Neutrophil (primary cell): ENCODE measurements around the gene SLC39A3.

Experiments used
- H3K27ac ChIP-seq: fragments of 200-600 bp; sonication (generic); 2 replicates; pipeline ENCODE4 v1.5.1; 2016; ENCODE audit warnings: mild to moderate bottlenecking, moderate library complexity
- H3K27me3 ChIP-seq: fragments of 200-600 bp; sonication (generic); 2 replicates; pipeline ENCODE4 v1.6.0; 2016; ENCODE audit warnings: mild to moderate bottlenecking
- H3K36me3 ChIP-seq: fragments of 200-600 bp; sonication (generic); 2 replicates; pipeline ENCODE4 v1.5.1; 2017
- H3K4me1 ChIP-seq, 2 experiments: fragments of 200-600 bp in 1 of 2; sonication (generic) in 1 of 2; 1 replicate in 1 of 2; 2 replicates in 1 of 2; pipeline versions ENCODE4 v1.5.1 to v1.6.1; 2013 to 2016; ENCODE audit warnings: low read depth in 1 of 2, low read length in 1 of 2, mild to moderate bottlenecking in 1 of 2, moderate library complexity in 1 of 2; ENCODE audit not compliant: control insufficient read depth in 1 of 2, insufficient read depth in 1 of 2
- H3K4me3 ChIP-seq, 2 experiments: fragments of 200-600 bp in 1 of 2; sonication (generic) in 1 of 2; 1 replicate in 1 of 2; 2 replicates in 1 of 2; pipeline ENCODE4 v1.5.1; 2013 to 2016; ENCODE audit warnings: low read depth in 1 of 2, low read length in 1 of 2, mild to moderate bottlenecking in 1 of 2, moderate library complexity in 1 of 2
- H3K9me3 ChIP-seq: fragments of 200-600 bp; sonication (generic); 2 replicates; pipeline ENCODE4 v1.5.1; 2016
- CTCF ChIP-seq: fragments of 200-600 bp; sonication (generic); IDR thresholded peaks from 2 replicates; pipeline ENCODE4 v1.5.1; 2016; ENCODE audit warnings: antibody characterized with exemption

SLC39A3 gene

GRCh38 chr19:2765376-2765775, 25.6 kb upstream of the SLC39A3 start:
- TF ChIP-seq CTCF, result no peak
- Histone ChIP-seq H3K4me3 (no peak overlapping the region), H3K27ac (no peak overlapping the region), H3K9me3 (no peaks in the 10 kb centered on the region), H3K27me3 (no peaks in the 10 kb centered on the region), H3K36me3 (peaks cover 85% of the 10 kb centered on the region), H3K4me1 (peaks cover 5% of the 10 kb centered on the region in 2 experiments)

- no peak for TF ChIP-seq CTCF
- H3K27me3 ChIP-seq, result no peaks in the 10 kb centered on the region
- H3K4me1 ChIP-seq, result peaks cover under 1 to 1% of the 10 kb centered on the region in 2 experiments
- H3K4me3 ChIP-seq, result no peak overlapping the region
- H3K27ac ChIP-seq, result no peak overlapping the region
- H3K36me3 ChIP-seq, result peaks cover 89% of the 10 kb centered on the region
- no peaks in the 10 kb centered on the region for H3K9me3 ChIP-seq
Observed at GRCh38 chr19:2764945-2765344, 25.1 kb upstream of the SLC39A3 start.

GRCh38 chr19:2763687-2764086, 23.9 kb upstream of the SLC39A3 start:
- no peak overlapping the region for H3K4me3 ChIP-seq
- TF ChIP-seq CTCF, result no peak
- H3K27me3 ChIP-seq, result no peaks in the 10 kb centered on the region
- H3K27ac ChIP-seq, result no peak overlapping the region
- H3K9me3 ChIP-seq, result no peaks in the 10 kb centered on the region
- H3K36me3 ChIP-seq, result peaks cover 98% of the 10 kb centered on the region
- no peaks in the 10 kb centered on the region for H3K4me1 ChIP-seq

- H3K4me1 ChIP-seq, result no peaks in the 10 kb centered on the region
- no peak for TF ChIP-seq CTCF
- peaks cover 95% of the 10 kb centered on the region for H3K36me3 ChIP-seq
- no peaks in the 10 kb centered on the region for H3K9me3 ChIP-seq
- H3K4me3 ChIP-seq, result no peak overlapping the region
- no peak overlapping the region for H3K27ac ChIP-seq
- no peaks in the 10 kb centered on the region for H3K27me3 ChIP-seq
Observed at GRCh38 chr19:2762783-2763496, 23.1 kb upstream of the SLC39A3 start.

- H3K4me1 ChIP-seq, result no peaks in the 10 kb centered on the region
- H3K27me3 ChIP-seq, result no peaks in the 10 kb centered on the region
- no peak overlapping the region for H3K4me3 ChIP-seq
- H3K27ac ChIP-seq, result no peak overlapping the region
- no peak for TF ChIP-seq CTCF
- no peaks in the 10 kb centered on the region for H3K9me3 ChIP-seq
- H3K36me3 ChIP-seq, result peaks cover 95% of the 10 kb centered on the region
Observed at GRCh38 chr19:2761876-2762782, 22.3 kb upstream of the SLC39A3 start.
